Measurements from ENCODE around the gene LRRC61. TPM values are rescaled to one million over a fixed set of nuclear protein-coding genes. Genes with fewer than 3 reads are reported as not detected.

LRRC61 gene
- total RNA-seq, 2 donors from 2014 or later, result 25.8 to 34.4 TPM

- no peaks in the 10 kb centered on the region for H3K36me3 ChIP-seq
- intact Hi-C loops (cut with DNase I), result no loop called here
- TF ChIP-seq CTCF (IDR thresholded peaks at IDR 0.05), result no peak
- no peak for TF ChIP-seq POLR2A (IDR thresholded peaks at IDR 0.05)
- TF ChIP-seq POLR2AphosphoS5 (IDR thresholded peaks at IDR 0.05), result no peak
- H3K27ac ChIP-seq, result peak overlapping the region; percentile 72 to 79
- H3K9me3 ChIP-seq, result no peaks in the 10 kb centered on the region
- H3K27me3 ChIP-seq (replicated peaks; ENCODE audit: insufficient read depth), result no peaks in the 10 kb centered on the region
- WGBS, result 89% methylated on average over 1 of the region's 1 CpG
- no peak for DNase-seq (ENCODE audit: low spot score)
- no peak overlapping the region for H3K4me3 ChIP-seq
- H3K4me1 ChIP-seq (replicated peaks), result no peaks in the 10 kb centered on the region
These were observed 32.5 kb downstream of the LRRC61 start for GRCh38 chr7:150355666-150356059.

GRCh38 chr7:150356265-150356897 is 33.2 kb downstream of the LRRC61 start:
- 41% methylated on average over 6 of the region's 6 CpGs for WGBS
- Histone ChIP-seq H3K9me3 (no peaks in the 10 kb centered on the region), H3K27ac (peak overlapping the region in 1 of 2 donors; percentile 79), H3K36me3 (no peaks in the 10 kb centered on the region), H3K27me3 (replicated peaks; ENCODE audit: insufficient read depth) (no peaks in the 10 kb centered on the region), H3K4me3 (no peak overlapping the region), H3K4me1 (replicated peaks) (no peaks in the 10 kb centered on the region)
- TF ChIP-seq POLR2A (IDR thresholded peaks at IDR 0.05) (no peak), POLR2AphosphoS5 (IDR thresholded peaks at IDR 0.05) (no peak), CTCF (IDR thresholded peaks at IDR 0.05) (peak; percentile 43 to 47 (median 45))
- intact Hi-C loops (cut with DNase I), result no loop called here
- no peak for DNase-seq (ENCODE audit: low spot score)

GRCh38 chr7:150357270-150357669 is 34.1 kb downstream of the LRRC61 start:
- no peaks in the 10 kb centered on the region for H3K27me3 ChIP-seq (replicated peaks; ENCODE audit: insufficient read depth)
- no peak for TF ChIP-seq CTCF (IDR thresholded peaks at IDR 0.05)
- no peak for TF ChIP-seq POLR2A (IDR thresholded peaks at IDR 0.05)
- no peak for TF ChIP-seq POLR2AphosphoS5 (IDR thresholded peaks at IDR 0.05)
- H3K27ac ChIP-seq, result no peak overlapping the region
- no peaks in the 10 kb centered on the region for H3K9me3 ChIP-seq
- intact Hi-C loops (cut with DNase I), result no loop called here
- no peaks in the 10 kb centered on the region for H3K4me1 ChIP-seq (replicated peaks)
- no peak overlapping the region for H3K4me3 ChIP-seq
- no peak for DNase-seq (ENCODE audit: low spot score)
- no peaks in the 10 kb centered on the region for H3K36me3 ChIP-seq
- 28% methylated on average over 9 of the region's 9 CpGs for WGBS

GRCh38 chr7:150357771-150358427 is 34.7 kb downstream of the LRRC61 start:
- Histone ChIP-seq H3K27me3 (replicated peaks; ENCODE audit: insufficient read depth) (no peaks in the 10 kb centered on the region), H3K4me1 (replicated peaks) (no peaks in the 10 kb centered on the region), H3K4me3 (no peak overlapping the region), H3K9me3 (no peaks in the 10 kb centered on the region), H3K36me3 (no peaks in the 10 kb centered on the region), H3K27ac (no peak overlapping the region)
- no peak for DNase-seq (ENCODE audit: low spot score)
- TF ChIP-seq CTCF (IDR thresholded peaks at IDR 0.05) (peak in 1 of 4 experiments; percentile 28), POLR2AphosphoS5 (IDR thresholded peaks at IDR 0.05) (no peak), POLR2A (IDR thresholded peaks at IDR 0.05) (no peak)
- 57% methylated on average over 13 of the region's 13 CpGs for WGBS
- intact Hi-C loops (cut with DNase I), result no loop called here

GRCh38 chr7:150358433-150358832 is 35.3 kb downstream of the LRRC61 start:
- Histone ChIP-seq H3K27ac (no peak overlapping the region), H3K36me3 (no peaks in the 10 kb centered on the region), H3K9me3 (no peaks in the 10 kb centered on the region), H3K4me3 (no peak overlapping the region), H3K4me1 (replicated peaks) (no peaks in the 10 kb centered on the region), H3K27me3 (replicated peaks; ENCODE audit: insufficient read depth) (no peaks in the 10 kb centered on the region)
- TF ChIP-seq POLR2A (IDR thresholded peaks at IDR 0.05), result no peak
- no peak for TF ChIP-seq CTCF (IDR thresholded peaks at IDR 0.05)
- TF ChIP-seq POLR2AphosphoS5 (IDR thresholded peaks at IDR 0.05), result no peak
- DNase-seq (ENCODE audit: low spot score), result no peak
- intact Hi-C loops (cut with DNase I), result no loop called here
- WGBS, result 98% methylated on average over 4 of the region's 4 CpGs

Measured in prostate gland (tissue), 2 donors.